GM18507 (cell line): ENCODE data around the gene KRTAP9-6.
"Not testable (repeated sequence)": the region's sequence is repeated elsewhere in the genome, so short reads cannot be mapped to it uniquely, and the experiment has no call there.

Experiments
- DNase-seq: peaks from one replicate; pipeline ENCODE4 v3.0.0; 2011; ENCODE audit warnings: low read depth; ENCODE audit not compliant: insufficient read length; ENCODE audit errors: extremely low spot score
- FAIRE-seq: peaks from 2 replicates; lab custom pipeline; 2011; peaks lifted over from hg19 to GRCh38; lab: Jason Lieb, UNC

Gene KRTAP9-6, protein sequence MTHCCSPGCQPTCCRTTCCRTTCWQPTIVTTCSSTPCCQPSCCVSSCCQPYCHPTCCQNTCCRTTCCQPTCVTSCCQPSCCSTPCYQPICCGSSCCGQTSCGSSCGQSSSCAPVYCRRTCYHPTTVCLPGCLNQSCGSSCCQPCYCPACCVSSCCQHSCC

DNA sequence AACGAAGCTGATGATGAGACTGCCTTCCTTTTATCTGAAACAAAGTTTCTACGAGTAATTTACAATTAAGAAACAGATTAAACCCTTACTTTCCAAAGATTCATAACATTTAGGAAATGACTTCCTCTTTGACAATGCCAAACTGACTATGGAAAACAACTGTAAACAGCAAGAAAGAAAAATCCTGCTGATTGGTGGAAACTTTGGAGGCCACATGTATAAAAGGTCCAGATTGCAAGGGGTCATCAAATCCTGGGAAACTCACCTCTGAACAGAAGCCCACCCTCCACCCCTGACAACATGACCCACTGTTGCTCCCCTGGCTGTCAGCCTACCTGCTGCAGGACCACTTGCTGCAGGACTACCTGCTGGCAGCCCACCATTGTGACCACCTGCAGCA is at the start of gene KRTAP9-6:
KRTAP9-6 (plus strand) TSS at position 301 of the 400 bp plus-strand sequence; CDS start at position 301, 0 bp downstream.
- FAIRE-seq = no peak
- DNase-seq = no peak

- no peak for DNase-seq
- no peak for FAIRE-seq
Measured at GRCh38 chr17:41215681-41216080, 49.5 kb upstream of the KRTAP9-6 start.

GRCh38 chr17:41223821-41224220 is 41.4 kb upstream of the KRTAP9-6 start:
- DNase-seq (no peak), FAIRE-seq (no peak)

DNA sequence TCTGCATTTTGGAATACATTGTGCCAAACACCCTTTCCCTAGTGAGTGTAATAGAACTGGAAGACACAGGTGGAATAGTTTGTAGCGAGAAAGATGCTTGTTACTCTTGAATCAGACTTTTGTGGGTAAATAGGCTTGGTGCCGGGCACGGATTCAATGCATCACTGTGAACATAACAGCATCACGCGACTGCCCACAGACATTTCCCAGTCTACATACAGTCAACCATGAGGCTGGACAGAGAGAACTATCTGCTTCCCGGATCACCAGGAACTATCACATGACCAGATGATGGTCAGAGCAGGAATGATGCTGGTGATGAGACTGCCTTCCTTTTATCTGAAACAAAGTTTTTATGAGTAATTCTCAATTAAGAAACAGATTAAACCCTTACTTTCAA is 39.1 kb upstream of the KRTAP9-6 start:
- no peak for DNase-seq
- FAIRE-seq = no peak

DNA sequence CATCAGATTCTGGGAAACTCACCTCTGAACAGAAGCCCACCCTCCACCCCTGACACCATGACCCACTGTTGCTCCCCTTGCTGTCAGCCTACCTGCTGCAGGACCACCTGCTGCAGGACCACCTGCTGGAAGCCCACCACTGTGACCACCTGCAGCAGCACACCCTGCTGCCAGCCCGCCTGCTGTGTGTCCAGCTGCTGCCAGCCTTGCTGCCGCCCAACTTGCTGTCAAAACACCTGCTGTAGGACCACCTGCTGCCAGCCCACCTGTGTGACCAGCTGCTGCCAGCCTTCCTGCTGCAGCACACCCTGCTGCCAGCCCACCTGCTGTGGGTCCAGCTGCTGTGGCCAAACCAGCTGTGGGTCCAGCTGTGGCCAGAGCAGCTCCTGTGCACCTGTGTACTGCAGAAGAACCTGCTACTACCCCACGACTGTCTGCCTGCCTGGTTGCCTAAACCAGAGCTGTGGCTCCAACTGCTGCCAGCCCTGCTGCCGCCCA is 38.5 kb upstream of the KRTAP9-6 start, which contains the start of gene KRTAP9-2:
KRTAP9-2 (plus strand) TSS at position 51 of the 498 bp plus-strand sequence; CDS start at position 58, 7 bp downstream.
- FAIRE-seq = not testable (repeated sequence)

DNA sequence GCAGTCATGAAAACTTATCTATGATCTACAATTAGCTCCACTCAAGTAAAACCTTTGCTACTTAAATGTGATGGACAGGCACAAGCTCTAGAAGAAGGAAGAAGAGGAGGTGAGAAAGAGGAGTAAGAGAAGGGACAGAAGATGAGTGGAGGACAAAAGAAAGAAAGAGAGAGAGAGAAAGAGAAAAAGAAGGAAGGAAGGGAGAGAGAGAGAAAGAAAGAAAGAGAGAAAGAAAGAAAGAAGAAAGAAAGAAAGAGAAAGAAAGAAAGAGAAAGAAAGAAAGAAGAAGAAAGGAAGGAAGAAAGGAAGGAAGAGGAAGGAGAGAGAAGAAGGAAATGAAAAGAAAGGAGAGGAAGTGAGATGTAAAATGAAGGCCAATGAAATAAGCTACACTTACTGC is 35.1 kb upstream of the KRTAP9-6 start:
- no peak for DNase-seq
- no peak for FAIRE-seq

More for the DNA sequence above, 38.5 kb upstream of the KRTAP9-6 start, which contains the start of gene KRTAP9-2:
- DNase-seq = not testable (repeated sequence)

- FAIRE-seq (no peak), DNase-seq (no peak)
Measured at GRCh38 chr17:41231731-41232130, 33.4 kb upstream of the KRTAP9-6 start.

- DNase-seq, FAIRE-seq: not testable (repeated sequence)
Measured at GRCh38 chr17:41232399-41233105, 32.6 kb upstream of the KRTAP9-6 start, which contains the start of gene KRTAP9-3. KRTAP9-3 (plus strand) TSS chr17:41232449; CDS start chr17:41232502, 53 bp downstream.

DNA sequence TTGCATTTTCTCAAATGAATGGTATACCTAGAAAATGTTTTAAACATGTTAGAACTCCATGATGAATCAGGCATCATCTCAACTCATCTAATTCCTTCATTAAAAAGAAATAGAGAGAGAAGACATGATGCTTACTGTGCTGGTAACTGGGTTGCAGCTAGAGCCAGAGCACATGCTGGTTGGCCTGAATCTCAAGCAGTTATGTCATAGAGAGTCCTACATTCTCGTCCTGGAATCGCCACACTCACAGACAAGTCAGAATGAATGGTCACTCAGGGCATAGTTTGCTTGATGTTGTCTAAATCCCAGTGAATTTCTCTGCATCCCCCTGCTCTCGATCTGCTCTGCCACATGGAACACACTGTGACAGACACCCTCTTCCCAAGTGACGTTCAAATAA is 28.1 kb upstream of the KRTAP9-6 start:
- not testable (repeated sequence) for FAIRE-seq, DNase-seq

- FAIRE-seq = not testable (repeated sequence)
Measured at GRCh38 chr17:41237949-41238437, 27.2 kb upstream of the KRTAP9-6 start, which contains the start of gene KRTAP9-8. KRTAP9-8 (plus strand) TSS chr17:41237999; CDS start chr17:41238052, 53 bp downstream.

DNA sequence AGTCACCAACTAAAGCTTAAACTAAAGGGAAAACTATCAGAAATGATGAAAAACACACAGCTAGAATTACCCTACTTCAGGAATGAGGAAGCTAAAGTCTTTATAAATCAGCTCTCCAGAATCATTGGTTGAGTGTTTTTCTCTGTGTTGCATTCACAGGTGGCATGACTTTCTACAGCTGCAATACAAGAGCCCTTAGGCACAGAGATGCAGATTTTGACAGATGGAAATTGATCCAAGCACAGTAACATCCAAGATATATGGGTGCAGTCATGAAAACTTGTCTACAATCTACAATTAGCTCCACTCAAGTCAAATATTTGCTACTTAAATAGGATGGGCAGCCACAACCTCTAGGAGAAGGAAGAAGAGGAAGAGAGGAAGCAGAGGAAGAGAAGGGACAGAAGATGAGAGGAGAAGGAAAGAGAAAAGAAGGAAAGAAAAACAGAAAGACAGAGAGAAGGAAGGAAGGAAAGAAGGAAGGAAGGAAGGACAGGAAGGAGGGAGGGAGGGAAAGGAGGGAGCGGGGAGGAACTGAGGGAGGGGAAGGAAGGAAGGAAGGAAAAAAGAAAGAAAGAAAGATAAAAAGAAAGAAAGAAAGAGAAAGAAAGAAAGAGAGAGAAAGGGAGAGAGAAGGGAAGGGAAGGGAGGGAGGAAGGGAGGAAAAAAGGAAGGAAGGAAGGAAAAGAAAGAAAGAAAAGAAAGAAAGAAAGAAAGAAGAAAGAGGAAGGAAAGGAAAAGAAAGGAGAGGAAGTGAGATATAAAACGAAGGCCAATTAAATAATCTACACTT is 18.0 kb upstream of the KRTAP9-6 start:
- FAIRE-seq = not testable (repeated sequence)

More at GRCh38 chr17:41237949-41238437, 27.2 kb upstream of the KRTAP9-6 start, which contains the start of gene KRTAP9-8:
- not testable (repeated sequence) for DNase-seq

DNA sequence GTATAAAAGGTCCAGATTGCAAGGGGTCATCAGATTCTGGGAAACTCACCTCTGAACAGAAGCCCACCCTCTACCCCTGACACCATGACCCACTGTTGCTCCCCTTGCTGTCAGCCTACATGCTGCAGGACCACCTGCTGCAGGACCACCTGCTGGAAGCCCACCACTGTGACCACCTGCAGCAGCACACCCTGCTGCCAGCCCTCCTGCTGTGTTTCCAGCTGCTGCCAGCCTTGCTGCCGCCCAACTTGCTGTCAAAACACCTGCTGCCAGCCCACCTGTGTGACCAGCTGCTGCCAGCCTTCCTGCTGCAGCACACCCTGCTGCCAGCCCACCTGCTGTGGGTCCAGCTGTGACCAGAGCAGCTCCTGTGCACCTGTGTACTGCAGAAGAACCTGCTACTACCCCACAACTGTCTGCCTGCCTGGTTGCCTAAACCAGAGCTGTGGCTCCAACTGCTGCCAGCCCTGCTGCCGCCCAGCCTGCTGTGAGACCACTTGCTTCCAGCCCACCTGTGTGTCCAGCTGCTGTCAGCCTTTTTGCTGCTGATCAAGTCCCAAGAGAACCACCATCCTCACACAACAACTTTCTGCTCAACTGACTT is 15.4 kb upstream of the KRTAP9-6 start, which contains the start of gene KRTAP9-4:
KRTAP9-4 (plus strand) TSS at position 51 of the 604 bp plus-strand sequence; CDS start at position 85, 34 bp downstream.
- DNase-seq, FAIRE-seq: not testable (repeated sequence)

More for the DNA sequence above, 18.0 kb upstream of the KRTAP9-6 start:
- not testable (repeated sequence) for DNase-seq

DNA sequence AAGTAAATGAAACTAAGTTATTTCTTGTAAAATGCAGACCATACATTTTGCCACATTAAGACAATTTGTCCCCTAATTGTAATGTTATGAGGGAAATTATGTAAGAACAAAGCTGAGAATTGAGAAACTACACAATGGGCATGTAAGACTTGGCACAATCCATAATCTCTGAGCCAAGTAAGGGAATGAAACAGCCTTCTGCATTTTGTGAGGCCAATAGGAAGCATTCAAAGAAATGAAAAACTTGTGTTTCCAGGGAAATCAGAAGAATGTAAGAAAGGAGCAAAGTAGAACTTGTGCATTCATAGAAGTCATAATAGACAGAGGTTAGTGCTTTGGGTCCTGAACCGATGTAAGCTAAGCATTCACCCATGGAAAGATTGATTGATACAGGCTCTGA is 13.9 kb upstream of the KRTAP9-6 start:
- FAIRE-seq = no peak

GRCh38 chr17:41254861-41255260 is 10.3 kb upstream of the KRTAP9-6 start:
- FAIRE-seq = no peak
- no peak for DNase-seq

More for the DNA sequence above, 13.9 kb upstream of the KRTAP9-6 start:
- no peak for DNase-seq

DNA sequence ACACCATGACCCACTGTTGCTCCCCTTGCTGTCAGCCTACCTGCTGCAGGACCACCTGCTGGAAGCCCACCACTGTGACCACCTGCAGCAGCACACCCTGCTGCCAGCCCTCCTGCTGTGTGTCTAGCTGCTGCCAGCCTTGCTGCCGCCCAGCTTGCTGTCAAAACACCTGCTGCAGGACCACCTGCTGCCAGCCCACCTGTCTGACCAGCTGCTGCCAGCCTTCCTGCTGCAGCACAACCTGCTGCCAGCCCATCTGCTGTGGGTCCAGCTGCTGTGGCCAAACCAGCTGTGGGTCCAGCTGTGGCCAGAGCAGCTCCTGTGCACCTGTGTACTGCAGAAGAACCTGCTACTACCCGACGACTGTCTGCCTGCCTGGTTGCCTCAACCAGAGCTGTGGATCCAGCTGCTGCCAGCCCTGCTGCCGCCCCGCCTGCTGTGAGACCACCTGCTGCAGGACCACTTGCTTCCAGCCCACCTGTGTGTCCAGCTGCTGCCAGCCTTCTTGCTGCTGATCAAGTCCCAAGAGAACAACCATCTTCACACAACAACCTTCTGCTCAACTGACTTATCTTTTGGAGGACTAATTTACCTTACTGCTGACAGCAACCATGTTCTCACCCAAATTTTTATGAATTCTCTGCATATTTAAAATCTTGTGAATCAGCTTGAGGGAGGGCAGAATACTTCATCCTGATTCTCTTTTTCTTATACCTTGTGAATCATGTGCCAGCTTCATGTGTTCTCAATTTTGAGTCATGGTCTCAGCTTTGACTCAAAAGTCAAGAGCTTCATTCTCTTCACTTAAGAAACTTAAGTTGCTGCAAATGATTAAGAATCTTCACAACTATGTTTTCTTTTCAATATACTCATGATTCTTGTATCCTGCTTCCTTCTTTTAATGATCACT is 9.5 kb upstream of the KRTAP9-6 start, which contains the start of gene KRTAP9-9:
KRTAP9-9 (plus strand) TSS at position 4 of the 910 bp plus-strand sequence.
- DNase-seq, FAIRE-seq: not testable (repeated sequence)

DNA sequence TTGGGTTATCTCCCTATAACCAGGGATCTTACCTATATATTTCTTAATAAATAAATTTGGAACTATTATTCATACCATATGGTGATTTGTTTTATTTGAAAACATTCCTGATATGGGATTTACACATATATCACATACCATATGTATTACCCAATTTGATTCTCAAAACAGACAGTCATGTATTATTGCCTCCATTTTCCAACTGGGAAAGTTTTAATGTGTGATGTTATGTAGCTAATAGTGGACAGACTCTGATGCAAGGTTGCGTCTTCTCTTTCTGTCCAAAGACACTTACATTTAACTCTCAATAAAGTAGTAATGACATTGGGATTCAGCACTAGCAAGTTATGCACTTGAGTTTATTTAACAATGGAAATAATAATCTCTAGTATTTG is 8.9 kb upstream of the KRTAP9-6 start:
- DNase-seq (no peak), FAIRE-seq (no peak)

- FAIRE-seq = no peak
Measured at GRCh38 chr17:41258406-41258805, 6.8 kb upstream of the KRTAP9-6 start.

GRCh38 chr17:41263212-41263611 is 2.0 kb upstream of the KRTAP9-6 start:
- no peak for FAIRE-seq
- no peak for DNase-seq

More at GRCh38 chr17:41258406-41258805, 6.8 kb upstream of the KRTAP9-6 start:
- no peak for DNase-seq
